Chondrocyte (in vitro differentiated cells): Measurements from ENCODE around the gene RASL11A. TPM values are rescaled to one million over a fixed set of nuclear protein-coding genes. Genes with fewer than 3 reads are reported as not detected.
"Not testable (repeated sequence)": the region's sequence is repeated elsewhere in the genome, so short reads cannot be mapped to it uniquely, and the experiment has no call there.

ENCODE experiments used
- DNase-seq: peaks from one replicate; pipeline ENCODE4 v3.0.0; 2021; ENCODE audit warnings: mixed read lengths, low spot score
- H3K27ac Mint-ChIP-seq: one replicate; pipeline ENCODE4 v1.8.0; 2021; ENCODE audit warnings: mild to moderate bottlenecking, moderate library complexity, mixed read lengths; ENCODE audit not compliant: unreplicated experiment
- H3K27me3 Mint-ChIP-seq: 2 replicates; pipeline ENCODE4 v1.8.0; 2021; ENCODE audit warnings: low read depth, mixed read lengths
- H3K36me3 Mint-ChIP-seq: 2 replicates; pipeline ENCODE4 v1.8.0; 2021; ENCODE audit warnings: low read depth, mixed read lengths
- H3K4me1 Mint-ChIP-seq: 2 replicates; pipeline ENCODE4 v1.8.0; 2021; ENCODE audit warnings: low read depth, mild to moderate bottlenecking, mixed read lengths
- H3K4me3 Mint-ChIP-seq: one replicate; pipeline ENCODE4 v1.8.0; 2021; ENCODE audit warnings: mild to moderate bottlenecking, moderate library complexity, mixed read lengths; ENCODE audit not compliant: unreplicated experiment
- H3K9me3 Mint-ChIP-seq: 2 replicates; pipeline ENCODE4 v1.8.0; 2021; ENCODE audit warnings: low read depth, mixed read lengths
- total RNA-seq: library from RNA; stranded (reverse); gene quantifications from 3 replicates; pipeline ENCODE4 v1.2.1, GENCODE V29; 2021
- TF ChIP-seq, protein P1 (sequence below): fragments of 200-600 bp; sonication (generic); IDR thresholded peaks from 2 replicates; pipeline ENCODE4 v1.5.0; 2021; ENCODE audit warnings: antibody characterized with exemption, mild to moderate bottlenecking, moderate library complexity

RASL11A gene
- total RNA-seq, 1 donor from 2014 or later: 3.1 TPM

DNA sequence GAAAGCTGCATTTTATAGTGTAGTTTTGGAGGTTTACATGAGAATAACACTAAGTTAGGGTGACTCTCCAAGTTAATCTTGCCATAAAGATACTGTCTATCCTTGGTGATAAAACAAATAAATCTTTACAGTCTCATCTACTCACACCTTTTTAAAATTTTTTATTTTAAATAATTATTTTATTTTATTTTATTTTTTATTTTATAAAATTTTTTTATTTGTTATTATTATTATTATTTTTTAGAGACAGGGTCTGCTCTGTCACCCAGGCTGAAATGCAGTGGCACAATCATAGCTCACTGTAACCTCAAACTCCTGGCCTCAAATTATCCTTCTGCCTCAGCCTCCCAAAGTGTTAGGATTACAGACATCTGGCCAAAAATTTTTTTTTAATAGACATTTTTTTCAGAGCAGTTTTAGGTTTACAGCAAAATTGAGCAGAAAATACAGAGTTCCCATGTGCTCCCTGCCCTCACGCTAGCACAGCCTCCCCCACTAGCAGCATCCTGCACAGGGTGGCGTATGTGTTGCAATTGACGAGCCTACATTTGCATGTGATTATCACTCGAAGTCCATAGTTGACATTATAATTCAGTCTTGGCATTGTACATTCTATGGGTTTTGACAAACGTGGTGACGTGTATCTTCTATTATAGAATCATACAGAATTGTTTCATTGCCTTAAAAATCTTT lies 41.0 kb downstream of the RASL11A start:
- no peak overlapping the region for H3K4me3 Mint-ChIP-seq
- TF ChIP-seq, protein P1, sequence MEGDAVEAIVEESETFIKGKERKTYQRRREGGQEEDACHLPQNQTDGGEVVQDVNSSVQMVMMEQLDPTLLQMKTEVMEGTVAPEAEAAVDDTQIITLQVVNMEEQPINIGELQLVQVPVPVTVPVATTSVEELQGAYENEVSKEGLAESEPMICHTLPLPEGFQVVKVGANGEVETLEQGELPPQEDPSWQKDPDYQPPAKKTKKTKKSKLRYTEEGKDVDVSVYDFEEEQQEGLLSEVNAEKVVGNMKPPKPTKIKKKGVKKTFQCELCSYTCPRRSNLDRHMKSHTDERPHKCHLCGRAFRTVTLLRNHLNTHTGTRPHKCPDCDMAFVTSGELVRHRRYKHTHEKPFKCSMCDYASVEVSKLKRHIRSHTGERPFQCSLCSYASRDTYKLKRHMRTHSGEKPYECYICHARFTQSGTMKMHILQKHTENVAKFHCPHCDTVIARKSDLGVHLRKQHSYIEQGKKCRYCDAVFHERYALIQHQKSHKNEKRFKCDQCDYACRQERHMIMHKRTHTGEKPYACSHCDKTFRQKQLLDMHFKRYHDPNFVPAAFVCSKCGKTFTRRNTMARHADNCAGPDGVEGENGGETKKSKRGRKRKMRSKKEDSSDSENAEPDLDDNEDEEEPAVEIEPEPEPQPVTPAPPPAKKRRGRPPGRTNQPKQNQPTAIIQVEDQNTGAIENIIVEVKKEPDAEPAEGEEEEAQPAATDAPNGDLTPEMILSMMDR: no peak
- peaks cover 6% of the 10 kb centered on the region for H3K4me1 Mint-ChIP-seq
- no peak for DNase-seq
- H3K9me3 Mint-ChIP-seq: no peaks in the 10 kb centered on the region
- H3K27ac Mint-ChIP-seq: no peak overlapping the region
- H3K36me3 Mint-ChIP-seq: no peaks in the 10 kb centered on the region
- H3K27me3 Mint-ChIP-seq: peaks cover 28% of the 10 kb centered on the region

DNA sequence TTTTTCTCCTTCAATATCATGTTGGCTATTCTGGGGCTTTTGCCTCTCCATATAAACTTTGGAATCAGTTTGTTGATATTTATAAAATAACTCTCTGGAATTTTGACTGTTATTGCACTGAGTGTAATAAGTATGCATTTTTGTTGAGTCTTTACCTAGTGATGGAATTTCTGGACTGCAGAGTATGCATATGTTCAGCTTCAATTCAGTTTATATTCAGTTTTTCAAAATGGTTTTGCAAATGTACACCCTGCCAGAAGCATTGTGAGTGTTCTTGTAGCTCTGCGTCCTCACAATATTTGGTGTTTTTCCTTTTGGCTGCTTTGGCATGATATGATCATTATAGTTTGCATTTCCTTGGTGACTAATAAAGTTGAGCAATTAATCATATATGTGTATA lies 43.1 kb downstream of the RASL11A start:
- H3K36me3 Mint-ChIP-seq: no peaks in the 10 kb centered on the region
- H3K27me3 Mint-ChIP-seq: peaks cover 30% of the 10 kb centered on the region
- DNase-seq: no peak

DNA sequence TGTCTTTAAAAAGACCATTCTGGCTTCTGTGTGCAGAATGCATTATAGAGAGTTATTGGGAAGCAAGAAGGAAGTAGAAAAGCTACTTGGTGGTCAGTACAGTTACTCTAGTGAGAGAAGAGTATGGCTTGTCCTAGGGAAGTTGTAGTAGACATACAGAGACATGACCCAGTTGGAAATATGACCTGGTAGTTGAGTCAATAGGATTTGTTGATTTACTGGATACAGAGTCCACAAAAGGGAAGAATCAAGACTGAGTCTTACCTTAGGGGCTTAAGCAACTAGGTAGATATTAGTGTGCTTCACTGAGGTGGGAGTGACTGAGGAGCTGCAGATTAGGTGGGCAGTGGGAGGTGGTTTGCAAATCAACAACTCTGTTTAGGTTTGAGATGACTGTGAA lies 48.8 kb downstream of the RASL11A start:
- TF ChIP-seq, protein P1: no peak
- H3K4me1 Mint-ChIP-seq: no peaks in the 10 kb centered on the region
- peaks cover 8% of the 10 kb centered on the region for H3K36me3 Mint-ChIP-seq
- no peak overlapping the region for H3K4me3 Mint-ChIP-seq
- H3K27ac Mint-ChIP-seq: no peak overlapping the region
- peaks cover 5% of the 10 kb centered on the region for H3K9me3 Mint-ChIP-seq
- peaks cover 46% of the 10 kb centered on the region for H3K27me3 Mint-ChIP-seq
- no peak for DNase-seq

More for the DNA sequence above, 43.1 kb downstream of the RASL11A start:
- no peak overlapping the region for H3K4me3 Mint-ChIP-seq
- no peak overlapping the region for H3K27ac Mint-ChIP-seq
- TF ChIP-seq, protein P1: no peak
- H3K4me1 Mint-ChIP-seq: peaks cover 6% of the 10 kb centered on the region
- H3K9me3 Mint-ChIP-seq: no peaks in the 10 kb centered on the region

DNA sequence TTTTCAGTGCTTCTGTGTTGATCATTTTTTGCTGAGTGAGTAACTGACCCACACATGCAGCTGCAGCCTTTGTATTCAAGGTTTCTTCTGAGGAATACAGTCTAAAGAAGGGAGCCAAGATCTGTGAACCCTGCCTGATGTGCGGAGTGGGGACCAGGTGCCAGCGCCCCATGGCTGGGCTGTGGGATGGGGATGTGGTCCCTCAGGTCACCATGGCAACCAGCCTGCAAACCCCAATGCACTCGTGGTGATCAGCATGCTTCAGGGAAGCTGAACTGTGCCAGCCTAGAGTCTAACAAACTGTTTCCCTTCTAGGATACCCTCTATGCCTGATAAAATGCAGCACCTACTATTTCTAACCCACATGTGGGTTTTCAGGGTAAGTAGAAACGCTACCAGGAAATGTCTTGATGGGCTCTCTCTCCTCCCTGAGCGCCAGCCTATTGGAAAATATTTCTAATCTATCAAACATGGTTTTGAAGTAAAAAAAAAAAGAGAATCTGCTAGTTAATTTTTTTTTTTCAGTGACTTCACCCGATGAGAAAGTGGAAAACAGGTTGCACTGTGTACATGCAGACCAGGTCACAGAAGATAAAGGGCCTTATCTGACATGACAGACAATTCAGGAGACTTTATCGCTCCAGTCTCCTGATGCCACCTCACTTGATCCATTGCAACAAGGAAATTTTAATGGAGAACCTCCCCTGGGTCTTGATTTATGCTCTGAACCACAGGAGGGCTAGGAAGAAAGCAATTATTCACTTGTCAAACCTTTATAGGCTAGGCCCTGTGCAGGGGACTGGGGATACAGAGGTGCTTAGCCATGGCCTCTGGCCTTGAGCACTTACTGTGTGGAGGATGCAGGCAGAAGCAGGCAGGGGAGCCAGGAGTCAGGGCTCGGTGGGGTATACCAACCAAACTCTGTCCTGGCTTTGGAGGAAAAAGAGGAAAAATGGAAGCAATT lies 51.1 kb downstream of the RASL11A start:
- H3K9me3 Mint-ChIP-seq: peaks cover 5% of the 10 kb centered on the region
- H3K36me3 Mint-ChIP-seq: peaks cover 8% of the 10 kb centered on the region
- H3K4me1 Mint-ChIP-seq: no peaks in the 10 kb centered on the region
- peaks cover 36% of the 10 kb centered on the region for H3K27me3 Mint-ChIP-seq
- no peak overlapping the region for H3K27ac Mint-ChIP-seq
- TF ChIP-seq, protein P1: no peak
- no peak for DNase-seq
- no peak overlapping the region for H3K4me3 Mint-ChIP-seq

DNA sequence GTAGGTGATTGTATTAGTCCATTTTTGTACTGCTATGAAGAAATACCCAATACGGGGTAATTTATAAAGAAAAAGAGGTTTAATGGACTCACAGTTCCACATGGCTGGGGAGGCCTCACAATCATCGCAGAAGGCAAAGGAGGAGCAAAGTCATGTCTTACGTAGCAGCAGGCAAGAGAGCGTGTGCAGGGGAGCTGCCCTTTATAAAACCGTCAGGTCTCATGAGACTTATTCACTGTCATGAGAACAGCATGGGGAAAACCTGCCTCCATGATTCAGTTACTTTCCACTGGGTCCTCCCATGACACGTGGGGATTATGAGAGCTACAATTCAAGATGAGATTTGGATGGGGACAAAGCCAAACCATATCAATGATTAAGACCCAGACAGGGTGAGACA lies 51.8 kb downstream of the RASL11A start:
- H3K27me3 Mint-ChIP-seq: peaks cover 34% of the 10 kb centered on the region
- H3K27ac Mint-ChIP-seq, DNase-seq, H3K4me3 Mint-ChIP-seq, H3K36me3 Mint-ChIP-seq, H3K9me3 Mint-ChIP-seq, H3K4me1 Mint-ChIP-seq: not testable (repeated sequence)

Other genes starting within 250 kb of the RASL11A start
- gene USP12, start 99.0 kb upstream of the RASL11A start, total RNA-seq: 23.2 to 34.9 TPM (median 26.4 TPM) in 3 replicates
- gene RPL21, start 19.3 kb upstream of the RASL11A start, total RNA-seq: 459 to 576 TPM (median 495 TPM) in 3 replicates
- 73.3 to 87.8 TPM (median 74.7 TPM) in 3 replicates for gene GTF3A, start 153.8 kb downstream of the RASL11A start, total RNA-seq
- 34.2 to 41.2 TPM (median 34.9 TPM) in 3 replicates for gene MTIF3, start 179.7 kb downstream of the RASL11A start, total RNA-seq